Small intestine (tissue), 7 donors: ENCODE results near the gene CC2D1A. TPM values are rescaled to one million over a fixed set of nuclear protein-coding genes. Genes with fewer than 3 reads are reported as not detected.

Experiments
- DNase-seq, 2 donors: peaks; one replicate each; pipeline versions ENCODE4 v3.0.0 to v3.0.0-alpha.2; 2013
- FAIRE-seq: peaks from 2 replicates; lab custom pipeline; 2012; peaks lifted over from hg19 to GRCh38; lab: Jason Lieb, UNC
- H3K27ac ChIP-seq, 3 donors: one replicate each; pipeline ENCODE4 v1.5.1; 2013; ENCODE audit warnings: low read length in 2 of 3, mild to moderate bottlenecking in 2 of 3, control low read depth in 1 of 3, inconsistent platforms in 1 of 3, low read depth in 1 of 3, moderate library complexity in 1 of 3
- H3K27me3 ChIP-seq, 3 donors: one replicate each; pipeline ENCODE4 v1.6.1; 2013; ENCODE audit warnings: low read length in 3 of 3, inconsistent platforms in 1 of 3; ENCODE audit not compliant: control insufficient read depth in 3 of 3, insufficient read depth in 3 of 3
- H3K36me3 ChIP-seq, 3 donors: one replicate each; pipeline ENCODE4 v1.6.1; 2013; ENCODE audit warnings: low read length in 3 of 3, inconsistent platforms in 1 of 3, low read depth in 1 of 3, mild to moderate bottlenecking in 1 of 3, moderate library complexity in 1 of 3; ENCODE audit not compliant: control insufficient read depth in 3 of 3, insufficient read depth in 2 of 3
- H3K4me1 ChIP-seq, 3 donors: one replicate each; pipeline ENCODE4 v1.6.1; 2013; ENCODE audit warnings: low read length in 2 of 3, inconsistent platforms in 1 of 3, low read depth in 1 of 3, mild to moderate bottlenecking in 1 of 3, moderate library complexity in 1 of 3; ENCODE audit not compliant: control insufficient read depth in 3 of 3, insufficient read depth in 2 of 3
- H3K4me3 ChIP-seq, 3 donors: one replicate each; pipeline ENCODE4 v1.5.1; 2013; ENCODE audit warnings: low read length in 3 of 3, control low read depth in 1 of 3, inconsistent platforms in 1 of 3, low read depth in 1 of 3, mild to moderate bottlenecking in 1 of 3, moderate library complexity in 1 of 3
- H3K9me3 ChIP-seq, 2 donors: one replicate each; pipeline ENCODE4 v1.6.1; 2013; ENCODE audit warnings: low read depth in 1 of 2, low read length in 1 of 2; ENCODE audit not compliant: control insufficient read depth in 2 of 2, insufficient read depth in 1 of 2
- WGBS, 3 donors: extraction: QIAGEN DNeasy Blood & Tissue Kit; methylation state at CpG; one replicate each; pipeline ENCODE4 v1.1.7; 2013; 5-methylcytosine and 5-hydroxymethylcytosine counted together
- polyA plus RNA-seq, 4 donors: library from polyadenylated mRNA; stranded (reverse) in 3 of 4; unstranded in 1 of 4; fragments of 200-250 nt in 3 of 4; fragments of 120-200 nt in 1 of 4; gene quantifications; one replicate each; pipeline versions ENCODE4 v1.2.1 to v1.2.3, GENCODE V29; 2013
- donor health status: healthy with polysubstance abuse.
- donor health status: control.
- donor health status: control.
- donor health status: Bipolar disorder and iron deficiency.
- donor health status: healthy.

The CC2D1A gene
- polyA plus RNA-seq, 4 donors = 38.2 to 199 (median 103) TPM

DNA sequence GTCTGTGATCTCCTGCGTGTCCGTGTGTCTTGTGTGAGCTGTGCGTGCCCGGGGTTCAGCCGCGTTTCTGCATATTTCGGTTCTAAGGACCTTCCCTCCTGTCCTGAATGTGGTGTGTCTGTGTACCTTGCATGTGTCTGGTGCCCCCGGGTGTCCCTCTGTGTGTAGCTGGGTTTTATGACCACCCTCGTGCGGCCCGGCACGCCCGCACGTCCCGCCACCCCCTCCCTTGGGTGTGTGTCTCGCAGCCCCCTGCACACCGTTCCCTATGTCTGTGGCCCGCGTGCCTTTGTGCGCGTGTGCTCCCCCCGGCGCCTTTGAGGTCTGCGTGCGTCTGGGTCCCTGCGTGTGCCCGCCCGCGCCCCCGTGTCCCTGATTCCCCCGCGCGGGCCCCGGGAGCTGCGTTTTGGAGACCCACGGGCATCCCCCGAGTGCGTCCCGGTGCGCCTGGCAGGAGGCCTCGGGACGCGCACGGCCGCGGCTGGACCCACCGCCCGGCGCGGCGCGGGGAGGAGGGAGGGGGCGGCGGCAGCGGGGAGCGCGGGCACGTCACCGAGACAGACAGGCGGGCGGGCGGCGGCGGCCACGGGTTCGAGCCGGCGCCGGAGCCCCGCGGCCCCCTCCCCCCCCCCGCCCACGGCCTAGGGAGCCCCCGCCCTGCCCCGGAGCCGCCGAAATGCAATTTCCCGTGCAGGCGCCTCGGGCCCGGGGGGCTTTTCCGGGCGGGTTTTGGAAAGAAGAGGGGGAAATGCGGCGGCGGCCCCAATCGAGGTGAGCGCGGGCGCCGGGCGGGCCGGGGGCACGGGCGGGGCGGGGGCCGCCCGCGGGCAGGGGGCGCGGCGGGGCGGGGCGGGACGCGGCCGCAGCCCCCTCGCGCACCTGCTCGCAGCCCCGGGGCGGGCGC, 41.1 kb upstream of the CC2D1A start:
- H3K27ac ChIP-seq = peak overlapping the region in 1 of 3 donors; percentile 4
- FAIRE-seq (no peak), DNase-seq (peak in 1 of 2 donors; percentile 65)
- H3K4me1 ChIP-seq = peaks cover 0 to 27% (median 0%) of the 10 kb centered on the region in 3 donors
- H3K36me3 ChIP-seq = peaks cover 0 to 3% (median 0%) of the 10 kb centered on the region in 3 donors
- peak overlapping the region in 2 of 3 donors; percentile 45 to 61 for H3K4me3 ChIP-seq
- H3K9me3 ChIP-seq = no peaks in the 10 kb centered on the region
- 3 to 6% (median 5%) methylated on average over 23 to 106 of the region's 113 CpGs for WGBS, 3 donors
- peaks cover 0 to 9% (median 2%) of the 10 kb centered on the region in 3 donors for H3K27me3 ChIP-seq

DNA sequence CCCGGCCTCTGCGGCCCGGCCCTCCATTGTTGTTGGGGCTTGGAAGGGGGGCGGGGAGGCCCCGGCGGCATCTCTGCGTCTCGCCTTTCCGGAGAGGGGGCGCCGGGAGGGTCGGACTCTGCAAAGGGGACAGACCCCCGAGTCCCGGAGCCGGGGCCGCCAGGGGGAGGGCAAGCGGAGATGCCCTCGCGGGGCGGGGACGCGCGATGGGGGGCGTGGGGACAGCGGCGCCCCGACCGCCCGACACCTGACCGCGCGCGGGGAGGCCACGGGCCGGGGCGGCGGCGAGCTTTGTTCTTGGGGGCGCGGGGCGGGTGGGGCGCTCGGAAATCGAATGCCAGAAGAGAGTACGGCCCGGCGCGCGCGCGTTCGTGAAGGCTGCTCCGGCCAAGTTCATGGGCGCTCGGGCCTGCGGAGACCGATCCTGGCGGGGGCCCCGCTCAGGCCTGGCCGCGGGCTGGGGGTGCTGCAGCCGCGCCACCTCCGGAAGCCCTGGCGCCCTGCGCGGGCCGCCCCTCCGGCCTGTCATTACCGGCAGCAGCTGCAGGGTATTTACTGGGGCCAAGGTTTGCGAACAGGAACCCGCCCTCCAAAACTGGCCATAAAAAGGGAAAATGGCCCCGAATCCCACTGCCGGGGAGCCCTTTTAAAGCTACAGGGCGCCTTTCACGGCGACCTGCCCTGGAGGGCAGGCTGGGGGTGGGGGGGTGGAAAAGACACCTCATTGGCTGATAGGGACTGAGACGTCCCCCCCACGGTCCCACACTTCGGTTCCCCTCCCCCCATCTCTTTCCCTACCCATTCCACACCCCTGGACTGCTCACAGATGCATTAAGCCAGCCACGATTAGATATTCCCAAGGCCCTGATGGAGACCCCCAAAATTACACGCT, 40.2 kb upstream of the CC2D1A start:
- H3K9me3 ChIP-seq = no peaks in the 10 kb centered on the region
- peaks cover 0 to 27% (median 0%) of the 10 kb centered on the region in 3 donors for H3K4me1 ChIP-seq
- H3K4me3 ChIP-seq = peak overlapping the region; percentile 26 to 61 (median 45)
- H3K27me3 ChIP-seq = peaks cover 0 to 9% (median 2%) of the 10 kb centered on the region in 3 donors
- peak overlapping the region in 1 of 3 donors; percentile 58 for H3K27ac ChIP-seq
- 2% methylated on average over 45 to 82 of the region's 82 CpGs for WGBS, 3 donors
- DNase-seq (peak in 1 of 2 donors; percentile 82), FAIRE-seq (no peak)
- peaks cover 0 to 7% (median 0%) of the 10 kb centered on the region in 3 donors for H3K36me3 ChIP-seq

DNA sequence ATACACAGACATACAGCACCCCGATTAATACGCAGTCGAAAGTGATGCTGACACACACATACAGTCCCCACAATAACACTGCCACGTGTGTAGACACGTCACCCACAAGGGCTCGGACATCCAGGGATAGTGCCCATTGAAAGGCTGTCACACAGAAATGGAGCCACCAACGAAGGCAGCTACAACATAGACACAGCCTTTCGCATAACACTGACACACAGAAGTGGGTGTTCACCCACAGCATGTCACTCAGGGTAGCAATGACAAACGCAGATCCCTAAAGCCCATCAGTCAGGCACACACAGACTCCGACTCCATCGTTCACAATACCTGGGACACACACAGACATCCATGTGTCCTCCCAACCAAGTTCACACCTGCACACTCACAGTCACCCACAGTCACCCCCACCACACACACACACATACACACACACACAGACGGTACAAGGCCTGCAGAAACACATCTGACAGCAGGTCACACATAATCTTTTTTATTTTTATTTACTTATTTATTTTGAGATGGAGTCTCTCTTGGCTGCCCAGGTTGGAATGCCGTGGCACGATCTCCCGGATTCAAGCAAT, 39.4 kb upstream of the CC2D1A start:
- H3K36me3 ChIP-seq = peaks cover 0 to 7% (median 0%) of the 10 kb centered on the region in 3 donors
- peaks cover 0 to 21% (median 0%) of the 10 kb centered on the region in 3 donors for H3K4me1 ChIP-seq
- H3K9me3 ChIP-seq = no peaks in the 10 kb centered on the region
- DNase-seq (no peak), FAIRE-seq (no peak)
- peak overlapping the region in 1 of 3 donors; percentile 58 for H3K27ac ChIP-seq
- peaks cover 0 to 9% (median 2%) of the 10 kb centered on the region in 3 donors for H3K27me3 ChIP-seq
- 51 to 69% (median 63%) methylated on average over 15 of the region's 15 CpGs for WGBS, 3 donors
- peak overlapping the region in 1 of 3 donors; percentile 45 for H3K4me3 ChIP-seq

DNA sequence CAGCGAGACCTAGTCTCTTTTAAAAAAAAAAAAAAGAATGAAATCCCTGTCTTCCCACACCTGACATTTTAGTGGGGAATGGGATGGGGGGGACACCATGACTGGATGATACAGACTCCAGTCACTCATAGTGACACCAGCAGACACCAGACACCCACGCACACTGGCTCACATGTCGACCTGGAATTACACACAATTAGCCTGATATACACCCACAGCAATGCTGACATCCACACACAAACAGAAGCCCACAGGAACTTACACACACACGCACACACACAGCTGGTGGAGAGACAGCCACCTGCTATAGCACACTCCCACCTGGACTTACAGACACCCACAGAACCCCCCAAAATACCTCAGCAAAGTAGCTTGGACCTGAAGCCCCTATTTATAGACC, 37.3 kb upstream of the CC2D1A start:
- peaks cover 0 to 21% (median 0%) of the 10 kb centered on the region in 3 donors for H3K4me1 ChIP-seq
- peaks cover 0 to 11% (median 2%) of the 10 kb centered on the region in 3 donors for H3K27me3 ChIP-seq
- no peak overlapping the region for H3K27ac ChIP-seq
- FAIRE-seq = no peak
- H3K4me3 ChIP-seq = no peak overlapping the region
- no peaks in the 10 kb centered on the region for H3K9me3 ChIP-seq
- H3K36me3 ChIP-seq = peaks cover 0 to 7% (median 0%) of the 10 kb centered on the region in 3 donors
- DNase-seq = no peak
- 66 to 89% (median 81%) methylated on average over 4 of the region's 4 CpGs for WGBS, 3 donors

DNA sequence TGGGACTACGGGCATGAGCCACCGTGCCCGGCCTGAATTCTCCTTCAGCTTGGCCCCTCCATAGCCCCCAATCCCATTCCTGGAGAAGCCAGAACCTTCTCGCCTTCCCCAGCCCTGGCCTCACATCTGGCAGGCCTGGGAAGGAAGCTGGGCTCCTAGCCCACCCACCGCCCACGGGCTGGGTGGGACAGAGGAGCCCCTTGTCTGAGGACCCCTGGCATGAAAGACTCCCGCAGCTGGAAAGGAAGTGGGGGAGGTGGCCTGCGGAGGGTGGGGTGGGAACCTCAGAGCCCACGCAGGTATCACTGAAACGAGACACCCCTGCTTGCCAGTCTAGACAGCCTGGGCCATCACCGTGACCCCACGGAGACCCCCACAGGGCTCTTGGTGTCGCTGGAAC, 36.7 kb upstream of the CC2D1A start:
- DNase-seq = no peak
- 76 to 87% (median 84%) methylated on average over 10 to 13 of the region's 13 CpGs for WGBS, 3 donors

DNA sequence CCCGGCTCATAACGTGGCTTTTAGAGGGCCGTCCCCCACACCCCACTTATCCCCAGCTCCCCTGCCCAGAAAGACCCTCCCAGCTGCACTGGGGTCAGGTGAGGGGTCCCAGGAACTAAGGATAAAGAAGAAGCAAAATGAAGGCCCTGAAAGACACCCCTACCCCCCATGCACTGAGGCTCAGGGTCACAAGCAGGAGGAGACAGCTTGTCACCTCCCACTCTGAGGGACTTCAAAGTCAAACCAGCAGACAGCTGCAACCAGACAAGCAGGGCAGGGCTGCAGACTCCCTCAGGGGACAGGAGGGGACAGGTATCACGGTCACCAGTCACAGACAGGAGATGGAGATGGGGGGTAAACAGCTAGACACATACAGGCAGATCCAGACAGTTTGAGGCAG, 35.1 kb upstream of the CC2D1A start:
- no peak for DNase-seq
- 83 to 91% (median 89%) methylated on average over 4 of the region's 4 CpGs for whole genome bisulfite sequencing, 3 donors
- H3K27me3 ChIP-seq = peaks cover 0 to 6% (median 2%) of the 10 kb centered on the region in 3 donors

More for the DNA sequence above, 36.7 kb upstream of the CC2D1A start:
- Histone ChIP-seq H3K27ac (no peak overlapping the region), H3K27me3 (peaks cover 0 to 11% (median 2%) of the 10 kb centered on the region in 3 donors), H3K9me3 (no peaks in the 10 kb centered on the region), H3K36me3 (peaks cover 0 to 7% (median 0%) of the 10 kb centered on the region in 3 donors), H3K4me3 (no peak overlapping the region), H3K4me1 (peaks cover 0 to 16% (median 0%) of the 10 kb centered on the region in 3 donors)
- no peak for FAIRE-seq

DNA sequence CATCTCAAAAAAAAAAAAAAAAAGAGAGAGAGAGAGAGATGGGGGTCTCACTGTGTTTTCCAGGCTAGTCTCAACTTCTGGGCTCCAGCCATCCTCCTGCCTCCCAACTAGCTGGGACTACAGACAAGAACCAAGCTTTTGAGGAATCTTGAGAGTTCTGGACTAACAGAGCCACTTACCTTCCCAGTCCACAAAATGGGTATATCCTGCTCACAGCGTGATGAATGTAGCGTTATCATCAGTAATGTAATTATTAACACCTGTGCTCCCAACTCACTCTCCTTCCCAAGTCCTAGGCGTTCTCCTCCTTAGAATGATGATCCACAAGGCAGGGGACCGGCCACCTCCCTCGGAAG, 33.7 kb upstream of the CC2D1A start:
- Histone ChIP-seq H3K27ac (no peak overlapping the region), H3K9me3 (no peaks in the 10 kb centered on the region), H3K27me3 (peaks cover 0 to 2% (median 0%) of the 10 kb centered on the region in 3 donors), H3K4me1 (peaks cover 0 to 10% (median 0%) of the 10 kb centered on the region in 3 donors), H3K36me3 (peaks cover 0 to 7% (median 0%) of the 10 kb centered on the region in 3 donors), H3K4me3 (peak overlapping the region in 1 of 3 donors; percentile 58)
- no peak for FAIRE-seq
- WGBS, 3 donors = 5 to 38% (median 22%) methylated on average over 5 of the region's 5 CpGs
- DNase-seq = no peak

More for the DNA sequence above, 35.1 kb upstream of the CC2D1A start:
- Histone ChIP-seq H3K4me1 (peaks cover 0 to 11% (median 0%) of the 10 kb centered on the region in 3 donors), H3K36me3 (peaks cover 0 to 7% (median 0%) of the 10 kb centered on the region in 3 donors), H3K27ac (no peak overlapping the region), H3K9me3 (no peaks in the 10 kb centered on the region), H3K4me3 (no peak overlapping the region)
- no peak for FAIRE-seq
